Fibroblast of skin of abdomen (primary cell): ENCODE measurements around the gene FLOT1.
A peak's percentile ranks its signal among the peaks of the same experiment; 100 is the strongest.

Experiments
- DNase-seq: peaks from one replicate; pipeline ENCODE4 v3.0.0-alpha.2; 2013

The FLOT1 gene

DNA sequence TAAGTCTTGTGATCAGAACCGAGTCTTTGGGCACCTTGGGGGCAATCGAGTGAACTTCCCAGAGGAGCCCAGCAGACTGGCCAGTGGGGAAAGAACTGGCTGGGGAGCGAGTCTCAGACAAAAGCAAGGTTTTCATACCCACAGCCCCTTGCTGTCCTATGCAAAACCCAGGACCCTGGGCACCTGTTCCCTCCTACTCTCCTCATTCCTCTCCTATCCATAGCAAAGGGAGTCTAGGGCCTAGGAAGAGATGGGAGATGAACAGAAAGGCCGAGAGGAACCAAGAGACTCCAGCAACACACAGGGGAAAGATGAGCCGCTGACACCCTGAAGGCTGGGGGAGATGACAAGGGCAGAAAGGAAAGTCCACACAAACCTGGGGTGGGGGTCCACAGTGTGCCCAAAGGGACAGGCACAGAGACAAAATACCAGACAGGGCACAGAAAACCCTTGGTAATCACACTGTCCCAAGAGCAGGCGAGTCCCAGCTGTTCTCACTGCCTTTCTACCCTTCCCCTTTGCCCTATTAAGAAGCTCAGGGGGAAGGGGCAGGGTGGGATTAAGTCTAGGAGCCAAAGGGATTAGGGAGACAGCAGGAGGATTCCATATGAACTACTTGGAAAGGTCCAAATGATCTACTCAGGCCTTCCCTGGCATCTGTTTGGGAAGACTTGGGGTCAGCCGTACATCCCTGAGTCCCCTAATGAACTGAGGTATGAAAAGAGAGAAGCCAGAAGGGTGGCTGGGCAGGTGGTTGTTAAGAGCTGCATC is 62.5 kb downstream of the FLOT1 start:
- no peak for DNase-seq

DNA sequence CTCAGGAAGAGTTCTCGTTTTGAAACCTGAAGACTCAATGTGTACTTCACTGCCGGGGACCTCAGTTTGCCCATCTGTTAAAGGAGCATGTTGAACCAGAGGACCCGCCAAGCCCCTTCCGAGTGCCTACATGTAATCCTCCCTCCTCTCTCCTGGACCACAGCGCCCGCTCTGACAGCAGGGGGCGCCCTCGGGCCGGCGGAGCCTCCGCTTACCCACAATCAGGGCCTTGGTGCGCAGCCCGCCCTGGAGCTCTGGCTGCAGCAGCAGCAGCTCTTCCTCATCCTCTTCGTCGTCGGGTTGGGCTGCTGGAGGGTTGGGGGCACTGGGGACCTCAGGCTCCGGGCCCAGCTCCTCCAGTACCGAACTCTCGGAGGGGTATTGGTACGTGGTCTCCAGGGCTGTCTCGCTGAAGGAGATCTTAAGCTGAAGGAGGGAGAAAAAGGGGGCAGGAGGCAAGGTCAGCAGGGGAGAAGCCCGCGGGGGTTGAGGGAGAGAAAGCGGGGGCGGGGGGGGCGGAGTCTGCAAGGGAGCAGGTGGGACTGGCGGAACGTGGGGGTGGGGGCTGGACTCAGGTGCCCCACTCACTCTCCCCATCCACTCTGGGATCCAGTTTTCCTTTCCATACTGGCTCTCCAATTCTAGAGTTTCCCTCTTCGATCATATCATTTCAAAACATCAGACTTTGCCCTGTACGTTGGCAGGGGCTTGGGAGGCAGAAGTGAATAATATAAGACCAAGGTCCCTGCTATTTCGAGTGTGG is 63.3 kb downstream of the FLOT1 start:
- peak; percentile 68 for DNase-seq
